ENCODE data around the gene RAP1GAP2.

RAP1GAP2 gene

DNA sequence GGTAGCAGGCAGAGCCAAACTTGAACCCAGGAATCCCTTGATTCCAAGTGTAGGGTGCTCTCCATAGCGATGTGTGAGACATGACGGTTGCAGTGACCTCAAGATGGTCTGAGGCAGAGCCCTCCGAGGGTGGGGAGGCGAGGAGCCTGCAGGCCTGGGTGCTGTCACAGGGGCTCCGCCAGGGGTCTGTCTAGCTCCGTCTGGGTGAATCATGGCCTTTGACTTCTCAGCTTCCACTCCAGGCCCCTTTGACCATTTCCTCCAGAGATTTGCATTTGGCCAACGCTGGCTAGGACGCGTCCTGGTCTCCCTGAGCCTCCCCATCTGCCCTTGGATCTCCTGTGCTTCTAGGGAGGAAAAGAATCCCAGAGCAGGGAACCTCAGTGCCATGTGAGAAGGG lies 104.6 kb downstream of the RAP1GAP2 start:
- TF ChIP-seq, protein P1, sequence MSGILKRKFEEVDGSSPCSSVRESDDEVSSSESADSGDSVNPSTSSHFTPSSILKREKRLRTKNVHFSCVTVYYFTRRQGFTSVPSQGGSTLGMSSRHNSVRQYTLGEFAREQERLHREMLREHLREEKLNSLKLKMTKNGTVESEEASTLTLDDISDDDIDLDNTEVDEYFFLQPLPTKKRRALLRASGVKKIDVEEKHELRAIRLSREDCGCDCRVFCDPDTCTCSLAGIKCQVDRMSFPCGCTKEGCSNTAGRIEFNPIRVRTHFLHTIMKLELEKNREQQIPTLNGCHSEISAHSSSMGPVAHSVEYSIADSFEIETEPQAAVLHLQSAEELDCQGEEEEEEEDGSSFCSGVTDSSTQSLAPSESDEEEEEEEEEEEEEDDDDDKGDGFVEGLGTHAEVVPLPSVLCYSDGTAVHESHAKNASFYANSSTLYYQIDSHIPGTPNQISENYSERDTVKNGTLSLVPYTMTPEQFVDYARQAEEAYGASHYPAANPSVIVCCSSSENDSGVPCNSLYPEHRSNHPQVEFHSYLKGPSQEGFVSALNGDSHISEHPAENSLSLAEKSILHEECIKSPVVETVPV (CRISPR knock-in tag; IDR thresholded peaks at IDR 0.05), result no peak
- no peak for ATAC-seq

DNA sequence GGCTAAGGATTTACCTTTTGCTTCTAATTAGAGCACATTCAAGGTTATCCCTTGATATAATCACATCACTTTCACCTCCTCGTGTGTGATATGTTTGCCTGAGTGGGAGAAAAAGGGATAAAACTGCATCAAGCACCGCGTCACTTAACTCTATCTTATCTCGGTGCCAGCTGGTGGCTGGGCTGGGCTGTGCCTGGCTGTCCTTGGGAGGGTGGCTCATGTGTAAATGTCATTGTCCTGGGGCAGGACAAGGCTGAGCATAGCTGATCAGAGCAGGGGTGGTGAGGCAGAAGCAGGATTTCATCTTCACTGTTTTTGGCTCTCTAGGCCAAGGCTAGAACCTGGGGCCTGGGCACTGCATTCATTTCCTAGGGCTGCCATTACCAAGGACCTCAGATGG lies 105.3 kb downstream of the RAP1GAP2 start:
- TF ChIP-seq RARB (CRISPR knock-in tag; IDR thresholded peaks at IDR 0.05) (no peak), ZC3H10 (CRISPR knock-in tag; IDR thresholded peaks at IDR 0.05) (no peak), ARNTL (CRISPR knock-in tag; IDR thresholded peaks at IDR 0.05; ENCODE audit: borderline replicate concordance, low read depth) (no peak), ZFP3 (CRISPR knock-in tag; IDR thresholded peaks at IDR 0.05) (no peak), ZNF70 (CRISPR knock-in tag; IDR thresholded peaks at IDR 0.05) (0 out of 2 replicates have a peak, but pooled peaks have one; percentile 29), ZFP30 (CRISPR knock-in tag; IDR thresholded peaks at IDR 0.05) (no peak), TCF4 (CRISPR knock-in tag; IDR thresholded peaks at IDR 0.05; ENCODE audit: borderline replicate concordance) (peak; percentile 17; the same call in 1 of the 2 replicates), SNAI2 (CRISPR knock-in tag; IDR thresholded peaks at IDR 0.05) (no peak)
- ATAC-seq, result no peak

DNA sequence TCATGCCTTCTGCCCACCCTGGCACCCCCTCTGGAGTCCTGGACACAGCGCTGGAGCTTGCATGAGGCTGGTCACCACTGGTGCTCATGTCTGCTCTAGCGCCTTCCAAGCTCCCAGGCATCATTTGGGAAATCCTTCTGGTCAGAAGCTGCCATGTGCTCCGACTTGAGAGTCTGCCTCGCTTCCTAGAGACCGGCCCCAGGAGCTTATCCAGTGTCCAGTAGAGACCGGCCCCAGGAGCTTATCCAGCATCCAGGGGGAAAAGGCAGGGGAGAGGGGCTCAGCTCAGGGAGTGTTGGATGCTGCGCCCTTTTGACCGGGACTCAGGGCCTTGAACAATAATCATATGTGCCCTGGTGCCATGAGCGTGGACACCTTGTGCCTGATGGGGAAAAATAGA lies 106.3 kb downstream of the RAP1GAP2 start:
- no peak for TF ChIP-seq BACH2 (CRISPR knock-in tag; IDR thresholded peaks at IDR 0.05; ENCODE audit: borderline replicate concordance)
- TF ChIP-seq ZNF8 (CRISPR knock-in tag; IDR thresholded peaks at IDR 0.05), result no peak
- no peak for TF ChIP-seq SNAI2 (CRISPR knock-in tag; IDR thresholded peaks at IDR 0.05)
- TF ChIP-seq, protein P2, sequence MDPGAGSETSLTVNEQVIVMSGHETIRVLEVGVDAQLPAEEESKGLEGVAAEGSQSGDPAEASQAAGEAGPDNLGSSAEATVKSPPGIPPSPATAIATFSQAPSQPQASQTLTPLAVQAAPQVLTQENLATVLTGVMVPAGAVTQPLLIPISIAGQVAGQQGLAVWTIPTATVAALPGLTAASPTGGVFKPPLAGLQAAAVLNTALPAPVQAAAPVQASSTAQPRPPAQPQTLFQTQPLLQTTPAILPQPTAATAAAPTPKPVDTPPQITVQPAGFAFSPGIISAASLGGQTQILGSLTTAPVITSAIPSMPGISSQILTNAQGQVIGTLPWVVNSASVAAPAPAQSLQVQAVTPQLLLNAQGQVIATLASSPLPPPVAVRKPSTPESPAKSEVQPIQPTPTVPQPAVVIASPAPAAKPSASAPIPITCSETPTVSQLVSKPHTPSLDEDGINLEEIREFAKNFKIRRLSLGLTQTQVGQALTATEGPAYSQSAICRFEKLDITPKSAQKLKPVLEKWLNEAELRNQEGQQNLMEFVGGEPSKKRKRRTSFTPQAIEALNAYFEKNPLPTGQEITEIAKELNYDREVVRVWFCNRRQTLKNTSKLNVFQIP (CRISPR knock-in tag; IDR thresholded peaks at IDR 0.05; ENCODE audit: borderline replicate concordance, low read depth), result no peak
- TF ChIP-seq TOX (CRISPR knock-in tag; IDR thresholded peaks at IDR 0.05; ENCODE audit: borderline replicate concordance), result no peak
- TF ChIP-seq RARB (CRISPR knock-in tag; IDR thresholded peaks at IDR 0.05), result no peak
- TF ChIP-seq, protein P1 (CRISPR knock-in tag; IDR thresholded peaks at IDR 0.05), result no peak
- TF ChIP-seq, protein P3, sequence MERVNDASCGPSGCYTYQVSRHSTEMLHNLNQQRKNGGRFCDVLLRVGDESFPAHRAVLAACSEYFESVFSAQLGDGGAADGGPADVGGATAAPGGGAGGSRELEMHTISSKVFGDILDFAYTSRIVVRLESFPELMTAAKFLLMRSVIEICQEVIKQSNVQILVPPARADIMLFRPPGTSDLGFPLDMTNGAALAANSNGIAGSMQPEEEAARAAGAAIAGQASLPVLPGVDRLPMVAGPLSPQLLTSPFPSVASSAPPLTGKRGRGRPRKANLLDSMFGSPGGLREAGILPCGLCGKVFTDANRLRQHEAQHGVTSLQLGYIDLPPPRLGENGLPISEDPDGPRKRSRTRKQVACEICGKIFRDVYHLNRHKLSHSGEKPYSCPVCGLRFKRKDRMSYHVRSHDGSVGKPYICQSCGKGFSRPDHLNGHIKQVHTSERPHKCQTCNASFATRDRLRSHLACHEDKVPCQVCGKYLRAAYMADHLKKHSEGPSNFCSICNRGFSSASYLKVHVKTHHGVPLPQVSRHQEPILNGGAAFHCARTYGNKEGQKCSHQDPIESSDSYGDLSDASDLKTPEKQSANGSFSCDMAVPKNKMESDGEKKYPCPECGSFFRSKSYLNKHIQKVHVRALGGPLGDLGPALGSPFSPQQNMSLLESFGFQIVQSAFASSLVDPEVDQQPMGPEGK (CRISPR knock-in tag; IDR thresholded peaks at IDR 0.05; ENCODE audit: borderline replicate concordance), result no peak
- TF ChIP-seq OSR1 (CRISPR knock-in tag; IDR thresholded peaks at IDR 0.05), result no peak
- no peak for TF ChIP-seq ZFP3 (CRISPR knock-in tag; IDR thresholded peaks at IDR 0.05)
- no peak for TF ChIP-seq ISL1 (CRISPR knock-in tag; IDR thresholded peaks at IDR 0.05)
- no peak for TF ChIP-seq ZC3H10 (CRISPR knock-in tag; IDR thresholded peaks at IDR 0.05)
- TF ChIP-seq ZNF70 (CRISPR knock-in tag; IDR thresholded peaks at IDR 0.05), result no peak
- TF ChIP-seq CSDC2 (CRISPR knock-in tag; IDR thresholded peaks at IDR 0.05), result no peak
- no peak for TF ChIP-seq ZFP30 (CRISPR knock-in tag; IDR thresholded peaks at IDR 0.05)
- TF ChIP-seq ESRRG (CRISPR knock-in tag; IDR thresholded peaks at IDR 0.05), result no peak
- ATAC-seq, result no peak

DNA sequence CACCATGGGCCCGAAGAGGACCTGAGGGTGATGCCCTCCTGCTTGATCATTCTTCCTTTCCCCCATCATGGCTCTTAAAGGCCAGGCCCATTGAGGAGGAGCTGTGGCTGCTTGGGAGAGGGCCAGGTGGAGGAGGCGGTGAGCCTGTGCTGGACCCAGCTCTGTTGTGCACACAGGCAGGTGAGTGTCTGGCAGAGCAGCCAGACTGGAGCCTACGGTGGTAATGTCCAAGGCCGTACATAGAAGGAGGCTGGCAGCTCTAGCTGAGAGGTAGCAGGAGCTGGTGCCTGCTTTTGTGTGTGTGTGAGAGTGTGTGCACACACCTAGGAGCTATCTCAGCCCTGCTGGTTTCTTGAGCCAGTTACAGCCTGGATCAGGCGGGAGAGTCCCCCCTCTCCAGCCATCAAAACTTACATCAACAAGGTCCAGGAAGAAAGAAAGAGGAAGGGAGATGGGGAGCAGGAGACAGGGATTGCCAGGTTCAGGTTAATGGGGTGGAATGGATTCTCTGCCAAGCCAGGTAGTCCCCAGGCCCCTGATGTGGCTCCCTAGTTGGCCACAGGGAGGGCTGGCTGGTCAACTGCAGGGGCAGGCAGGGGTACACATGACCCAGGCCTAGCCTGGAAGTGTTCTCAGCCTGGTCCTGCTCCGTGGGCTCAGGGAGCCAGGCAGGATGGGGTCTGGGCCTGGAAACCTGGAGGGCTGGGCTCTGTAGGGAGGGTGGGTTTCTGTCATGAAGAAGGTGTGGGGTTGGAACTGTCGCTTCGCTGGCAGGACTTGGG lies 107.1 kb downstream of the RAP1GAP2 start:
- no peak for TF ChIP-seq PPARA (CRISPR knock-in tag; IDR thresholded peaks at IDR 0.05; ENCODE audit: borderline replicate concordance)
- no peak for TF ChIP-seq ESRRG (CRISPR knock-in tag; IDR thresholded peaks at IDR 0.05)
- TF ChIP-seq, protein P4, sequence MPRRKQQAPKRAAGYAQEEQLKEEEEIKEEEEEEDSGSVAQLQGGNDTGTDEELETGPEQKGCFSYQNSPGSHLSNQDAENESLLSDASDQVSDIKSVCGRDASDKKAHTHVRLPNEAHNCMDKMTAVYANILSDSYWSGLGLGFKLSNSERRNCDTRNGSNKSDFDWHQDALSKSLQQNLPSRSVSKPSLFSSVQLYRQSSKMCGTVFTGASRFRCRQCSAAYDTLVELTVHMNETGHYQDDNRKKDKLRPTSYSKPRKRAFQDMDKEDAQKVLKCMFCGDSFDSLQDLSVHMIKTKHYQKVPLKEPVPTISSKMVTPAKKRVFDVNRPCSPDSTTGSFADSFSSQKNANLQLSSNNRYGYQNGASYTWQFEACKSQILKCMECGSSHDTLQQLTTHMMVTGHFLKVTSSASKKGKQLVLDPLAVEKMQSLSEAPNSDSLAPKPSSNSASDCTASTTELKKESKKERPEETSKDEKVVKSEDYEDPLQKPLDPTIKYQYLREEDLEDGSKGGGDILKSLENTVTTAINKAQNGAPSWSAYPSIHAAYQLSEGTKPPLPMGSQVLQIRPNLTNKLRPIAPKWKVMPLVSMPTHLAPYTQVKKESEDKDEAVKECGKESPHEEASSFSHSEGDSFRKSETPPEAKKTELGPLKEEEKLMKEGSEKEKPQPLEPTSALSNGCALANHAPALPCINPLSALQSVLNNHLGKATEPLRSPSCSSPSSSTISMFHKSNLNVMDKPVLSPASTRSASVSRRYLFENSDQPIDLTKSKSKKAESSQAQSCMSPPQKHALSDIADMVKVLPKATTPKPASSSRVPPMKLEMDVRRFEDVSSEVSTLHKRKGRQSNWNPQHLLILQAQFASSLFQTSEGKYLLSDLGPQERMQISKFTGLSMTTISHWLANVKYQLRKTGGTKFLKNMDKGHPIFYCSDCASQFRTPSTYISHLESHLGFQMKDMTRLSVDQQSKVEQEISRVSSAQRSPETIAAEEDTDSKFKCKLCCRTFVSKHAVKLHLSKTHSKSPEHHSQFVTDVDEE (CRISPR knock-in tag; IDR thresholded peaks at IDR 0.05), result no peak
- TF ChIP-seq ZNF8 (CRISPR knock-in tag; IDR thresholded peaks at IDR 0.05), result no peak
- no peak for TF ChIP-seq ZNF565 (CRISPR knock-in tag; conservative IDR thresholded peaks at IDR 0.05; ENCODE audit: low read depth)
- no peak for TF ChIP-seq SNAI2 (CRISPR knock-in tag; IDR thresholded peaks at IDR 0.05)
- TF ChIP-seq, protein P5, sequence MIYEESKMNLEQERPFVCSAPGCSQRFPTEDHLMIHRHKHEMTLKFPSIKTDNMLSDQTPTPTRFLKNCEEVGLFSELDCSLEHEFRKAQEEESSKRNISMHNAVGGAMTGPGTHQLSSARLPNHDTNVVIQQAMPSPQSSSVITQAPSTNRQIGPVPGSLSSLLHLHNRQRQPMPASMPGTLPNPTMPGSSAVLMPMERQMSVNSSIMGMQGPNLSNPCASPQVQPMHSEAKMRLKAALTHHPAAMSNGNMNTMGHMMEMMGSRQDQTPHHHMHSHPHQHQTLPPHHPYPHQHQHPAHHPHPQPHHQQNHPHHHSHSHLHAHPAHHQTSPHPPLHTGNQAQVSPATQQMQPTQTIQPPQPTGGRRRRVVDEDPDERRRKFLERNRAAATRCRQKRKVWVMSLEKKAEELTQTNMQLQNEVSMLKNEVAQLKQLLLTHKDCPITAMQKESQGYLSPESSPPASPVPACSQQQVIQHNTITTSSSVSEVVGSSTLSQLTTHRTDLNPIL (CRISPR knock-in tag; IDR thresholded peaks at IDR 0.05; ENCODE audit: low read depth), result no peak
- no peak for TF ChIP-seq ISL1 (CRISPR knock-in tag; IDR thresholded peaks at IDR 0.05)
- no peak for TF ChIP-seq ZNF70 (CRISPR knock-in tag; IDR thresholded peaks at IDR 0.05)
- no peak for TF ChIP-seq ZC3H10 (CRISPR knock-in tag; IDR thresholded peaks at IDR 0.05)
- no peak for TF ChIP-seq BACH2 (CRISPR knock-in tag; IDR thresholded peaks at IDR 0.05; ENCODE audit: borderline replicate concordance)
- TF ChIP-seq ZFP30 (CRISPR knock-in tag; IDR thresholded peaks at IDR 0.05), result no peak
- no peak for TF ChIP-seq CSDC2 (CRISPR knock-in tag; IDR thresholded peaks at IDR 0.05)
- no peak for ATAC-seq
